Suprapubic skin (tissue), 4 donors: ENCODE measurements around the gene ABCA4.

Experiments
- EP300 ChIP-seq: sonication (generic); formaldehyde crosslinking; IDR thresholded peaks from one replicate; pipeline ENCODE4 v1.6.1; 2017; ENCODE audit warnings: antibody characterized with exemption
- POLR2A ChIP-seq, 2 donors: fragments of 450-650 bp; IDR thresholded peaks; one replicate each; pipeline ENCODE4 v1.6.1; 2017; ENCODE audit warnings: antibody characterized with exemption in 2 of 2, mild to moderate bottlenecking in 2 of 2, moderate library complexity in 2 of 2
- POLR2AphosphoS5 ChIP-seq, 3 donors: sonication (generic); formaldehyde crosslinking; IDR thresholded peaks; one replicate each; pipeline ENCODE4 v1.6.1; 2017; ENCODE audit warnings: antibody characterized with exemption in 3 of 3
- TF ChIP-seq, protein P1 (sequence below), 2 donors: fragments of 200-600 bp in 1 of 2; fragments of 450-650 bp in 1 of 2; sonication (generic) in 1 of 2; IDR thresholded peaks; one replicate each; pipeline ENCODE4 v1.5.1; 2016 to 2019; ENCODE audit warnings: antibody characterized with exemption in 2 of 2, mild to moderate bottlenecking in 1 of 2, moderate library complexity in 1 of 2

DNA sequence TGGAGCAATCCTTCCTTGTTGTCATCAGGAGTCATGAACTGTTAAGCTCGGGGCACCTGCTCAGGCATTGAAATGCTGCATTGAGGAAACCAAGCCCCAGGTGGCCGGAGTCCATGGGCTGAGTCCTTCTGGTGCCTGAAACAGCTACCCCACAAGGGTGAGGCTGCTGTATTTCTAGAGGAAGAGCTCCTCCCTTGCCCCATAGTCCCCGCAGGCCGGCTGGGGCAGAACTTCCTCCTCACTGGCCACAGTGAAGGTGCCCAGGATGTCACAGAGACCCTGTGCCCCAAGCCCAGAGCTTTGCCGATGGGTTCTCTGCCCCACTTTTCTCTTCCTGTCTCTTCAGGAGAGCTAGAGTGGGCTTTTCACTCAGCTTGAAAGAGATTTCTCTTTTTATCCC lies 130.9 kb downstream of the ABCA4 start:
- no peak for TF ChIP-seq EP300
- TF ChIP-seq, protein P1, sequence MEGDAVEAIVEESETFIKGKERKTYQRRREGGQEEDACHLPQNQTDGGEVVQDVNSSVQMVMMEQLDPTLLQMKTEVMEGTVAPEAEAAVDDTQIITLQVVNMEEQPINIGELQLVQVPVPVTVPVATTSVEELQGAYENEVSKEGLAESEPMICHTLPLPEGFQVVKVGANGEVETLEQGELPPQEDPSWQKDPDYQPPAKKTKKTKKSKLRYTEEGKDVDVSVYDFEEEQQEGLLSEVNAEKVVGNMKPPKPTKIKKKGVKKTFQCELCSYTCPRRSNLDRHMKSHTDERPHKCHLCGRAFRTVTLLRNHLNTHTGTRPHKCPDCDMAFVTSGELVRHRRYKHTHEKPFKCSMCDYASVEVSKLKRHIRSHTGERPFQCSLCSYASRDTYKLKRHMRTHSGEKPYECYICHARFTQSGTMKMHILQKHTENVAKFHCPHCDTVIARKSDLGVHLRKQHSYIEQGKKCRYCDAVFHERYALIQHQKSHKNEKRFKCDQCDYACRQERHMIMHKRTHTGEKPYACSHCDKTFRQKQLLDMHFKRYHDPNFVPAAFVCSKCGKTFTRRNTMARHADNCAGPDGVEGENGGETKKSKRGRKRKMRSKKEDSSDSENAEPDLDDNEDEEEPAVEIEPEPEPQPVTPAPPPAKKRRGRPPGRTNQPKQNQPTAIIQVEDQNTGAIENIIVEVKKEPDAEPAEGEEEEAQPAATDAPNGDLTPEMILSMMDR (IDR thresholded peaks at IDR 0.05): no peak
- no peak for TF ChIP-seq POLR2A (IDR thresholded peaks at IDR 0.05)
- TF ChIP-seq POLR2AphosphoS5 (IDR thresholded peaks at IDR 0.05): no peak
